ENCODE data around the gene ABCG8.

ABCG8 gene

GRCh38 chr2:43855292-43855691 lies 16.5 kb downstream of the ABCG8 start:
- DNase-seq (ENCODE audit: low spot score), result no peak

- no peak for DNase-seq (ENCODE audit: low spot score)
Observed at GRCh38 chr2:43872151-43872550, 33.4 kb downstream of the ABCG8 start.

GRCh38 chr2:43874776-43875451 lies 36.1 kb downstream of the ABCG8 start:
- no peak for DNase-seq (ENCODE audit: low spot score)

GRCh38 chr2:43877782-43878464 lies 39.2 kb downstream of the ABCG8 start:
- DNase-seq (ENCODE audit: low spot score), result peak; percentile 65

GRCh38 chr2:43879261-43879660 lies 40.5 kb downstream of the ABCG8 start:
- DNase-seq (ENCODE audit: low spot score), result no peak

GRCh38 chr2:43880471-43880870 lies 41.7 kb downstream of the ABCG8 start:
- DNase-seq (ENCODE audit: low spot score), result no peak

- no peak for DNase-seq (ENCODE audit: low spot score)
Observed at GRCh38 chr2:43880952-43881351, 42.2 kb downstream of the ABCG8 start.

- no peak for DNase-seq (ENCODE audit: low spot score)
Observed at GRCh38 chr2:43882312-43882711, 43.5 kb downstream of the ABCG8 start.

- no peak for DNase-seq (ENCODE audit: low spot score)
Observed at GRCh38 chr2:43884689-43885088, 45.9 kb downstream of the ABCG8 start.

- DNase-seq (ENCODE audit: low spot score), result no peak
Observed at GRCh38 chr2:43885132-43885632, 46.4 kb downstream of the ABCG8 start.

GRCh38 chr2:43887176-43887575 lies 48.4 kb downstream of the ABCG8 start:
- DNase-seq (ENCODE audit: low spot score), result no peak

- no peak for DNase-seq (ENCODE audit: low spot score)
Observed at GRCh38 chr2:43889416-43889815, 50.6 kb downstream of the ABCG8 start.

- DNase-seq (ENCODE audit: low spot score), result no peak
Observed at GRCh38 chr2:43890855-43891254, 52.1 kb downstream of the ABCG8 start.

GRCh38 chr2:43894743-43895142 lies 56.0 kb downstream of the ABCG8 start:
- no peak for DNase-seq (ENCODE audit: low spot score)

- DNase-seq (ENCODE audit: low spot score), result no peak
Observed at GRCh38 chr2:43896906-43897305, 58.1 kb downstream of the ABCG8 start.

- no peak for DNase-seq (ENCODE audit: low spot score)
Observed at GRCh38 chr2:43897492-43897891, 58.7 kb downstream of the ABCG8 start.

- no peak for DNase-seq (ENCODE audit: low spot score)
Observed at GRCh38 chr2:43898134-43898837, 59.5 kb downstream of the ABCG8 start.

GRCh38 chr2:43898838-43899346 lies 60.1 kb downstream of the ABCG8 start:
- no peak for DNase-seq (ENCODE audit: low spot score)

GRCh38 chr2:43899589-43899988 lies 60.8 kb downstream of the ABCG8 start:
- no peak for DNase-seq (ENCODE audit: low spot score)

- DNase-seq (ENCODE audit: low spot score), result no peak
Observed at GRCh38 chr2:43905371-43905803, 66.6 kb downstream of the ABCG8 start.

- DNase-seq (ENCODE audit: low spot score), result no peak
Observed at GRCh38 chr2:43905871-43906270, 67.1 kb downstream of the ABCG8 start.

- DNase-seq (ENCODE audit: low spot score), result no peak
Observed at GRCh38 chr2:43906448-43907109, 67.8 kb downstream of the ABCG8 start.

Data from SK-N-DZ (cell line).